NCI-H345 treated with DMSO at 0.1 percent for 48 hours (cell line): Measurements from ENCODE around the gene JADE1.
A peak's percentile ranks its signal among the peaks of the same experiment; 100 is the strongest.

Experiments
- DNase-seq: peaks from one replicate; lab custom pipeline; 2025; ENCODE audit not compliant: unreplicated experiment; lab: John Stamatoyannopoulos, UW

The JADE1 gene

GRCh38 chr4:128809477-128810330 lies at the start of gene JADE1:
JADE1 (plus strand) TSS chr4:128809700; CDS start chr4:128831759, 22,059 bp downstream.
- peak; percentile 77 for DNase-seq

DNA sequence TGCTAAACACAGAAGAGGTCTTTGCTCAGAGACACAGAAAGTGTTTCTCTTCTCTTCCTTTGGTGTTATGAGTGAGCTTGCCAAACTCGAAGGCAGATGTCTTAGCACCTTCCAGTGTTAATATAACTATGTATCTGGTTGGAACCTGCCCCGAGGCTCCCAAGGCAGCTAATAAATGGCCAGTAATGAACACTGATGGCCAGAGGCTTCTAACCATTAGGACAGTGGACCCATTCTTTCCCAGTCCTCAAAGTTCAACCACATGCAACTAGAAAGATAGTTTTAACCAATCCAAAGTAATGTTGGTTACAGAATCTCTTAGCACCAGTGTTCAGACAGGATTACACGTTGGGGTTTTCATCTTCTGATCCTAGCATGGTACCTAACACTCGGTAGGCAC lies 42.7 kb upstream of the JADE1 start:
- DNase-seq: no peak

DNA sequence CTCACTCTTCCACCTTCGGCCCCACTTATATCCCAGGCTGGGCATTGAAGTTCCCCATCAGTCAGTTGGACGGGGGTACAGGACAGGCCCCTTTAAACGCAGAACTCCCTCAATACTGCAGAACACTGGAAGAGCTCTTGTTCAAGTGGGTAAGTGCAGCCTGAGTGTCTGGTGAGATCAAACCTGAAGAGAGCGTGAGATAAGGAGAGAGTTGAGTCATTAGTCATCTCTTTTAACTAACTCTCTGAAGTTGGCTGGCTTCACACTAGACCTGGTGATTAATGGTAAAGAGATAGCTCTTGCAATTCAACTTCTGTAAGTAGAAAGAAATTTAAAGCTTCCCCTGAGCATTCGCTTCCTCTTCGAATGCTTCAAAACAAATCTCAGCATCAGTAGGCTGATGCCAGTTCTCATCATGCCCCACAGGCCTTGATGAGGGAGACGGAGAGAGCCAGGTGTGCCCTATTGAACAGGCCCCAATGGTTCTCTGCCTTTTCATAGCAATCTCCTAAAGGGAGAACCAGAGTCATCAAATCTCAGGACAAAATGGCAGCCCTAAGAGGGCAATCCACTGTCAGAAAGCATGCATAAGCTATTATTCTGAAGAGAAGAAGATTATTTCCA lies 41.0 kb upstream of the JADE1 start:
- no peak for DNase-seq

DNA sequence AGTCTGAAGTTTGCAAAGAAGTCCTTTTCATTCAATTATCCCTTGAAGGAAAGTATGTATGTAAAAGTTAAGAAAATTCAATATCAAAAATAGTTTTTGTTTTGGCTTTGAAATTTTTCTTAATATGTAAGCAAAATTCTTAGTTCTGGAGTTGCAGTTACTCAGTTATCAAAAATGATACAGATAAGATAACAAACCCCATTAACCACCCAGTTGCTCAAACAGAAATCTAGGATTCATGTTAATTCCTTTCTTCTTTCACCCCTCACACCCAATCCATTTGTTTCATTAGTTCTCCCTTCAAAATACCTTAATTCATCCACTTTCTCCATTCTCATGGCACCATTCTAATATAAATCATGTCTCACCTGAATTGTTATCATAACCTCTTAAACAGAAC lies 40.5 kb upstream of the JADE1 start:
- no peak for DNase-seq

GRCh38 chr4:128770807-128771206 lies 38.7 kb upstream of the JADE1 start:
- DNase-seq: no peak

- peak; percentile 20 for DNase-seq
These were observed 34.0 kb upstream of the JADE1 start for GRCh38 chr4:128775477-128775876.

DNA sequence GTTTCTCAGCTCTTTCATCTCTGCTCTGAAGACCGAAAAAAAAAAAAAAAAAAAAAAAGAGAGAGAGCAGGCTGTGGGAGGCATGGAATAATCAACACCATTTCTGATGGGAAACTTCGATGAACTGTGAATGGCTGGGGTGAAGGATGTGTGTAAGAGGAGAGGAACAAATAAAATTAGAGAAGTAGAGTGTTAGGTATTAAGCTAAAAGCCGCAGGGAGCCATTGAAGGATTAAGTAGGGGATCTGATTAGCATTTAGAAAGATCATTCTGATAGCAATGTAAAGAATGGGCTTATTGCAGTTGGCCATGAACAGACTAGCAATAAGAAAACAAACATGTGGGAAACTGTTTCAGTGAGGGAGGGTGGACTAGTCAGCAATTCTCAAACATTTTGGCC lies 33.6 kb upstream of the JADE1 start:
- DNase-seq: no peak

DNA sequence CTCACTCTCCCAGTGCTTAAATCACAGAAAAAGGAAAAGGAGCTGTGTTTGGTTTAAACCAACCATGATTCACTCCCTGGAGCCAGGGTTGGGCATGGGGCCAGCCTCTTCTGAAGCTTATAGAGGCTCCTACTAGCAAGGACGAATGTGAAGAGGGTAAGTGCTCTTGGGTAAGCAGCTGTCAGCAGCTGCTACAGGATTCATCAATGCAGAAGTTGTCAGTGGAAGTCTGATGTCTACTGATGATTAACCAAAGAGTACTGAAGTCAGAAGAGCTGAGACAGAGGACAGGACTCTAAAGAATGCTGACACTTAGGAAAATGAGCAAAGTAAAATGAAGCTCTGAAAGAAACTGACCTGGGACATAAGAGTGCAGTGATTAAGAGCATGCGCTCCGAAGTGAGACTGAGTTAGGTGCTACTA lies 32.7 kb upstream of the JADE1 start:
- peak; percentile 56 for DNase-seq

DNA sequence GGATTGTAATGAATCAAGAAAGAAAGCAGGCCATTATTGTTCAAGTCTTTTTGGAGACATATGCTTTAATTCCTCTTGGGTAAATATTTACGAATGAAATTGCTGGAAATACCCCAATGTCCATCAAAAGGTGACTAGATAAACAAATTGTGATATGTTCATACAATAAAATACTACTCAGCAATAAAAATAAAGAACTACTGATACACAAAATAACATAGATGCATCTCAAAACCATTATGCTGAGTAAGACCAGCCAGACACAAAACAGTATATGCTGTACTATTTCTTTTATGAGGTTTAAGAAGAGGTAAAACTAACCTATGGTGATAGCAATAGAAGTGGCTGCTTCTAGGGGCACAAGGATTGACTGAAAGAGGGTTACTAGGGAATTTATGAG lies 28.8 kb upstream of the JADE1 start:
- DNase-seq: no peak

DNA sequence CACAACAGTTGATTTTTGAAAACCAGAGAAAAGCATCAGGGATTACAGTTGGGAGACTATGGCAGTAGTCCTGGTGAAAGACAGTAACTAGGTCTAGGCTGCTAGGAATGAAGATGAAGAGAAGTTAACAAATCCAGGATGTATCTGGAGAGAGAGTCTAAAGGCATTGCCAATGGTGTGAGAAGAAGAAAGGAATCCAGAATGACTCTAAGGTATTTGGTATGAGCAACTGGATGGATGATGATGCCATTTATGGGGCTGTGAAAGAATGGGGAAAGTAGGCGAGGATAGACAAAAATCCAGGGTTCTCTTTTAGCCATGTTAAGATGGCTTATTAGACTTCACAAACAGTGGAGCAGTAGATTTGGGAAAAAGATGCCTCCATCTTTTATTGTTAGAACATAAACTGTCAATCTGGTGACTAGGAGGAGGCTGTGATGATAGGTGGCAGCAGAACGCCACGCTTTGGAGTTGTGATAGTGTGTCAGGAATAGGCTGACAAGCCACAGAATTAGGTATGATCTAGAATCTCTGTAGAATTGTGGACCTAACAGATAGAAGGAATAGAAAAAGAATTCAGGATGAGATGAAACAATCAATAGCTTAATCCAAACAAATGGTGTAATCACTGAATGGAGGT lies 27.3 kb upstream of the JADE1 start:
- no peak for DNase-seq

- DNase-seq: no peak
These were observed 26.5 kb upstream of the JADE1 start for GRCh38 chr4:128782875-128783614.

GRCh38 chr4:128787509-128788311 lies 21.8 kb upstream of the JADE1 start:
- no peak for DNase-seq

GRCh38 chr4:128793859-128794672 lies 15.4 kb upstream of the JADE1 start:
- no peak for DNase-seq

DNA sequence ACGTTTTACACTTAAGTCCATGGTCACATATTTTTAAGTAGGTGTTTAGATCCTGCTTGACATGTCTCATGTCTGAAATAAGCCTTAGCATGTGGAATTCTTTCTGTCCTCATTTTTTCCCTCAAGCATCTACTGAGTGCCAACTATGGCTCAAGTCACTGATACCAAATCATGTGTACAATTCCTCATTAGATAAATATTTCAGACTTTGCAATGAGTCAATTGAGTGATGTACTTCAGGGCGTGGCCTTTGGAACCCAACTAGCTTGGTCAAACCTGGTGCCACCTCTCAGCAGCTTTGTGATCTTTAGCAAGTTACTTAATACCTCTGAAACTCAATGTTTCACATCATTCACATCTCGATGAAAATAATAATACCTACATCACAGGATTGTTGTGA lies 12.6 kb upstream of the JADE1 start:
- no peak for DNase-seq

GRCh38 chr4:128800284-128800683 lies 9.2 kb upstream of the JADE1 start:
- no peak for DNase-seq

DNA sequence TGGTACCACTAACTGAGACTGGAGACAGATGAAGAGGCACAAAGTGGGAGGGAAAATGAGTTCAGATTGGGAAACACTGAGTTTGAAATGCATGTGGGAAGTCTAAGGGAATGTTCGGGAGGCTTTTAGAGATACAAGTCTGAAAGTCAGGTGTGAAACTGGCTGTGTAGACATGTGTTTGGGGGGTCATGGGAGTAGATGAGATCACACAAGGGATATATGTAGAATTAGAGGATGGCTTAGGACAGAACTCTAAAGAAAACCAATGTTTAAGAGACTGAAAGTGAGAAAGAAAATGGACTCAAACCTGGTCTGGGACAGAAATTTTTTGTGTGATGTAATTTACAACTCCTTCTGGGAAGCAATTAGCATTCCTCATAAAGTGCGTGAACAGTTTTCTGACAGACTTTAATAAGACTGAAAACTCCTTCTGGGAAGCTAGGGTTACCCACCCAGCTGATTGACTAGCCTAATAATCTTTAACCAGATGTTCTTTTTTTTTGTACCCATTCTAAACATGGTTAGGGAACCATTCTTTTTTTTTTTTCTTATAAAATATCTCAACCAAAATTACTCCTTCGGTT lies 8.7 kb upstream of the JADE1 start:
- no peak for DNase-seq

DNA sequence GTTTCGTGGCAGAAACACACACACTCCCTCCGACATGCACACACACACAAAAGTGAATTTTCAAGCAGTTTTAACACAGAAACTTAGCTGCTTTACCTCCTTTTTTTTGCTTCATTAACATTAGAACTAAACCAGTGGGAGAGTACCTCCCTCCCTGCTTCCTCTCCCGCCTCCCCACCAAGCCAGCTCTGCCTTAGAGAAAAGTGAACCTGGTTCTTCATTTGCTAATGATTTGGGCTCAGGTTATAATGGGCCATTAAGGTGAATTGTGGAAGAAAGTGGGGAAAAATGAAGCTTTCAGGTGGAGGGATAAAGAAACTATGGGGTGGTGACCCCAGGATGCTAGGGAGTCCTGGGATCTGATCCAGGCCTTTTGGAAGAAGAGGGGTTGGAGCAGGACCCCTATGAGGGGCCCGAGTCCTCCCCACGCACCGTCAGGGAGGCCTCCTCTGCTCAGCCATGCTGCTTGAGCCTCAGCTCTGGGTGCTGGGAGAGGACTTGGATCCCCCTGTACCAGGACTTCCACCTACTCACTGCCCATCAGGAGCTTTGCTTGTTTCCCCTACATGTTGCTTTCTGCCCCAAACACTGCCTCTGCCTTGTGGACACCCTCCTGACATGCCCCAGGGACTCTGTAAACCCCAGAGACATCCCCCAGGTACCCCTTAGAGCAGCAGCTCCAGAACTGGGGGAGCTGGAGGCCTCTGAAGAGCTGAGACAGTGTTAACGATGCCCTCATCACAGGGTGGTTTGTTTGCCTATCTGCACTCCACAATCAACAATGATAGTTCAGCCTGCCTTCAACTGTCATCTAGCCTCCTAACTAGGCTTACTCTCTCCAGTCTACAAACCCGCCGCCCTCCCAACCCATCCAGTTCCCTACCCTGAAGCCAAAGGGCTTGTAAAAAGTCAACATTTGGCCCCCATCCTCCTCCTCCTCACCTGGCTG lies 6.5 kb upstream of the JADE1 start:
- DNase-seq: no peak

- DNase-seq: no peak
These were observed 5.7 kb upstream of the JADE1 start for GRCh38 chr4:128803783-128804182.
